Glomerular visceral epithelial cell (primary cell): ENCODE data around the gene GOLGA3.
"Not testable (repeated sequence)": the region's sequence is repeated elsewhere in the genome, so short reads cannot be mapped to it uniquely, and the experiment has no call there.

Experiments used
- DNase-seq: peaks from one replicate; pipeline ENCODE4 v3.0.0-alpha.2; 2016; ENCODE audit errors: extremely low spot score

Gene GOLGA3

DNA sequence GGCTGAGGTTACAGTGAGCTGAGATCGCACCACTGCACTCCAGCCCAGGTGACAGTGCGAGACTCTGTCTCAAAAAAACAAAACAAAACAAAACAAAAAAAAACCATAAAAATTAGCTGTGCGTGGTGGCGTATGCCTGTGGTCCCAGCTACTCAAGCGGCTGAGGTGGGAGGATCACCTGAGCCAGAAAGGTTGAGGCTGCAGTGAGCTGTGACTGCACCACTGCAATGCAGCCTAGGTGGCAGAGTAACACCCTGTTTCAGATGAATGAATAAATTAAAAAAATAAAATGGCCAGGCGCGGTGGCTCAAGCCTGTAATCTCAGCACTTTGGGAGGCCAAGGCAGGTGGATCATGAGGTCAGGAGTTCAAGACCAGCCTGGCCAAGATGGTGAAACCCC is 75.0 kb downstream of the GOLGA3 start:
- DNase-seq: not testable (repeated sequence)

DNA sequence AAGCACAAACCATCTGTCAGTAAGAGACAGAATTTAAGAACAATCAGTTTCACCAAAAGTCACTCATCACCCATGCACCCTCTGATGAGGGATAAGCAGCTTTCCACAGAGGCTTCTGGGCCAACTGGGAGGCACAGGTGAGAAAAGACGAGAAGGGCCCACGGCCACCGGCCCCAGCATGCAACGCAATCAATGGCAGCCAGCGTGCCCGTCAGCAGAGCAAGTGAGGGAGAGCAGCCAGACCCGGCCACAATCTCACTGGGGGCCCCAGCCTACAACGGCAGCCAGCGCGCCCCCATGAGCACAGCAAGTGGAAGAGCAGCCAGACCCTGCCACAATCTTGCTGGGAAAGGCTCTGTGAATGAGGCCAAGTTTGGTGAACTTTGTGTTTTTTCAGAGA is 80.3 kb downstream of the GOLGA3 start:
- DNase-seq: no peak

DNA sequence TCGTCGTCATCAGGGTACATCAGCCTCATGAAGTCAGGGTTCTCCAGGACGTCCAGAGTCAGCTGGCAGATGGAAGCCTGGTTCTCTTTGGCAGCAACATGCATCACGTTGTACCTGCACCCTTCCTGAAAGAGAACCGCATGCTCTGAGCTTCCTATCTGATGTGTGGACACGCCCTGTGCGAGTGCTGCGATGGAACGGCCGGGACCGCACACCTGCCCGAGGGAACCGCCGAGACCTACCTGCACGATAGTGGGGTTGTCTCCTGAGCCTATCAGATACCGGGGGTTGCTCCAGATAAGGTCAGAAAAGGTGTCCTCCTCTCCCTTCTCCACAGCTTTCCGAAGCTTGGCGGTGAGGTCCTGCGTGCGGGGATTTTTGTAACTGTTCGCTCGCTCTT is 80.8 kb downstream of the GOLGA3 start:
- DNase-seq: no peak

DNA sequence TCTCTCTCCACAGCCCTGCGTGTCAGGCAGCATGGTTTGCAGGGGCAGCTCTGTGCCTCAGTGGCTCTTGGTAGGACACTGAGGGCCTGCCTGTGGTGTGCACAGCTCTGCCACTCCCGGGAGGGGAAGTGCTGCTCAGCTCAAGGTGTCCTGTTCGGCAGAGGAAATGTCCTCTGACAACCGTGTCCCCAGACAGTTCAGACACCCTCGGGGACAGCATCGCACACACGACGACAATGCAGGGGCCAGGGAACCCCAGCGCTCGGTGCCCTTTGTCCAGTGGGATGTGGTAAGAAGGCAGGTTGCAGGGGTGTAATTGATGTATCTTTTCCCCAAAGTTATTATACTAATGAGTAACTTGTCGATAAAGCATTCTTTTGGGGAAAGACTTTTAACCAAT is 81.3 kb downstream of the GOLGA3 start:
- no peak for DNase-seq

DNA sequence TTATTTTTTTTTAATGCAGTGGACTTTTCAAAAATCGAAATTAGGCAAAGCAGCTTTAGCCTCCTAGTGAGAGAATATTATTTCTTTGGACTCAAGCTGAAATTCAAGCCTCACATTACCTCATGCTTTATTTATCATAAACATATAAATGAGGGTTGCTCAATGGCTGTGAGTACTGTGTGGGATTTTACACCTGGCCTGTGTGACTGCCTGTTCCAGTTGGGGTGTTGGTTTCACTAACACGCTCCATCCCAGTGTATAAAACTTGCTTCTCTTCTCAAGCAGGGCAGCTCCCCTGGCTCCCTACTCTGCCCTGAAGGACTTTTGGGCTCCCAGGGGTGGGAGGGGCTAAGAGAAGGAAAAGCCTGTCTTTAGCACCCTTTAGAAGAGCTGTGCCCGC is 82.1 kb downstream of the GOLGA3 start:
- DNase-seq: no peak

DNA sequence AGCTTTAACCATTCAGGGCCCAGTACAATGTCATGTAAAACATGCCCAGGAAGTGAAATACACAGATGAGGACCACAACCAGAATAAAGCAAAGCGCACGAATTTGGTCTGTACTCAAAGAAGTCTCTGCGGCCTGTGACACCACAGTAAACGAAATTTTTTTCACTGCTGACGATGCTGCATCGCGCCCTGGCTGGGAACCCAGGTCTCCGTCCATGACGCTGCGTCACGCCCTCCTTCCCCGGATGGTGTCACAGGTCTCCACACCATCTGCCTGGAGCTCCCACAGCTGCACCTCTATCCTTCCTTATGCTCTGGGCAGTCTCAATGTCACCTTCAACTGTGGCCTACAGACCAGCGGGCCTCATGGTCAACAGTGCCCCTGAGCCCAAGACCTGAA is 84.8 kb downstream of the GOLGA3 start:
- DNase-seq: no peak

DNA sequence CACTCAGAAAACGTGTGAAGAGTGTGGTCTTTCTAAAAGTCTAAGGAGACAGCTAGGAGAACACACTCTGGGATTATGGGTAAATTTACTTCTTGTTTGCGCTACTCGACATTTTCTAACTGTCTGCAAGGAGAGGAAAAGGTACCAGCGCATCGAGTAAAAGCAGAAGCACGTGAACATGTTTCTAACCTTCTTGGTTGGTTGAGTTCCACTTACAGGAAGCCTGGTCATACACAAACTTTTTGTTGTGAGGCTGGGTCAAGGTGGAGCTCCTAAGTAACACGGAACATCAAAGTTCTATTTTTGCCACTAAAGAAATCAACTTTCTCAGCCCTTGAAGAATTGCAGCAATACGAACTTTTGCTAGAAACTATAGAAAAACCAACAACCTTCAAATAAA is 87.0 kb downstream of the GOLGA3 start:
- DNase-seq: no peak

DNA sequence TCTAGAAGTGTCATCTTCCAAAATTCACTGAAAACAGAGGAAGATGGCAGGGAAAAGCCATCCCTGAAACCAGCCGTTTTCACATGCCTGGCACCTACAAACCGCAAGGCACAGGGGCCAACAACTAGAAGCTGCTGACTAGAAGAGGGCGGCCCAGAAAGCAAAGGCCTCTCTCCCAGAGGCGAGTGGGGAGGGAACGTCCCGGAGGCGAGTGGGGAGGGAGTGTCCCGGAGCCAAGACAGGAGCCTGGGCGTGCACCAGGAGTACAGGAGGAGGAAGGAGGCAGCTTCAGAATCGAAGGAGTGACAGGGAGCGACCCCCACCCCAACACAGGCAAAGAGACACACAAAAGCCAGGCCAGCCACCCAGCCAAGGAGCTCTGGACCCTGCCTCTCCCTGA is 88.0 kb downstream of the GOLGA3 start:
- DNase-seq: no peak

DNA sequence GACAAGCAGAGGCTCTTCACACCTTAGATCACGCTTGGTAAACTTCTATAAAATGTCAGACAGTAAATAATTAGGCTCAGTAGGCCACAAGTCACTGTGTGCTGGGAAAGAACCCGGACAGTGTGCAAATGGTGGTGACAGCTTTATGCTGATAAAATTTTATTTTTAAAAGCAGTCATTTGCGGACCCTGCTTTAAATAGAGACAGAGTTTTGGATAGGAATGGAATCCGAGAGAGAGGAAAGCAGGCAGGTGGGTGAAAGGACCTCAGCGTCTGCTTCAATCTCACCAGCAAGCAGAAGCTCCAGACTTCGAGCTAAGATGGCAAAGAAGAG is 88.4 kb downstream of the GOLGA3 start:
- DNase-seq: no peak

DNA sequence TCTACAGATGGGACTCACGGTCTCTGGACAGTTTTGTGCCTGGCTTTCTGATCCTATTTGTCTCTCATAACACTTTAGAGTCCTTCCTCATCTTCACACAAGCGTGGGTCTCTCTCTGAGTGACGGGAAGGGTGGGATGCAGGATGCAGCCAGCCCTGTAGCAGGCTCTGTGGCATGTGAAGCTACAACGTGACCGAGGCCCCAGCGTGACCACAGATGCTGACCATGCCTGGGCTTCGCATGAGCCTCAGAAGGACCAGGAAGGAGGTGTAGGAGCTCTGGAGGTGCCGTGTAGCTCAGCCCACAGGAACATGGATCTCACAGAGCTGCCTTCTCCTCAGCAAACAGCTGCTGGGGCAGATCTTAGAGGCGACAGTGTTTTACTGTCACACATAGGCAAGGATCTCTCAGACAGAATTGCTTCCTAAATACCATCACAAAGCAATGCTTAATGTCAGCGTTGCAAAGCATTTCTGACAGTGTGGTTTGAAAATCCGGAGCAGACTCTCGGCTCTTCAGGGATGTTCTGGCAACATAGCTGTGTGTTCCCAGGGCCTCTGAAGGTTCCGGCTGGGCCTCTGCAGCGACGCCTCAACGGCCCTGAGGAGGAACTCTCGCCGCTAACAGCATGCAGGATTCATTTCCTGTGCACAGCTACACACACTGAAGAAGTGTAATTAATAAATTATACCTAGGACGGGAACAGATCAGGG is 88.9 kb downstream of the GOLGA3 start:
- no peak for DNase-seq

DNA sequence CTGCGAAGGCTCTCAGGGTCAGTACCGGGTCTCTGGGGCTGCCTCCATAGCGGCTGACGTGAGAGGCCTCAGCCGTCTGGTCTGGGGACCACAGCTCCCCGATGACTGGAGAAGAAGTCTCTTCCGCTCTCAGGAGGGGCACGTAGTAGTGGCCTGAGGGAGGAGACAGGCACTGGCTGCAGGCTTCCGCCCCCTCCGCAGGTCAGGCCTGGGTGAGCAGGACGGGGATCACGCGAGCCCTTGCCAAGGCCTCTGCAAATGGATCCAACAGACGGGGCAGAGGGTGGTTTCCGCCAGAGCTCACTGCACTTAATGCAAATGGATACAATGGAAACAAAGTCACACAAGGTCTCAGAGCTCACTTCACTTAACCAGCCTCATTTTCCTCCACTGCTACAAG is 91.8 kb downstream of the GOLGA3 start:
- DNase-seq: no peak

DNA sequence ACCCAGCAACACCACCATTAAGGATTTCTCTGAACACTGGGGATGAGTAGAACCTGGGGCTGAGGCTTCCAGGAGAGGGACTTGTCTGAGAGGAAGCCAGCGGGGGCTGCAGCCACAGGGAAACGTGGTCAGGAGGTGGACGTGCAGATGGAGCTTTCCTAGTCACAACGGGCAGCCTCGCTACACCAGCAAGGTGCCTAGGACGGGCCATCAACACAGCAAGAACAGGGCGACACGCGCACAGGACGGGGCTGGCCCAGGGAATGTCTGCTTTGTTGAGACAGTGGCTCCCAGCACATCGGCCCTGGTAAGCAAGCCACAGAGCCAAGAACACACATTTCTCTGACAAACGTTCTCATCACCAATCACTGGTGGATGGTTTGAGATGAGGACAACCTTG is 92.3 kb downstream of the GOLGA3 start:
- DNase-seq: no peak

DNA sequence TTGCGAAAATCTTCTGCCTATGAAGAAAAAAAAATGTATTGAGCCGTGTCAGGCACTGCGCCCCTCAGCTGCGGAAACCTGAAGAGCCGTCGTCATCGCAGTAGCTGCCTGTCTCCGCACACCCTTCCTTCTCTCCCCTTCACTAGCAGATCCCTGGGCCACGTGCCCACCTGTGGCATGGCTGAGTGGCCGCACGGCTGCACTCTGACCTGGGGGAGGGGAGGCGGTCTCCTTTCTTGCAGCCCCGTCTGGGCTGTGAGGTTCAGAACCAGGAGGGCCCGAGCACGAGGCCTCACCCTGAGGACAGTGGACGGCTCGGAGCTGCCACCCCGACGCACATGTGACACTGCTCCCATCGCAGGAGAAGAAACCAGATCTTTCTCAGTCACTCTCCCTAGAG is 93.2 kb downstream of the GOLGA3 start:
- no peak for DNase-seq

DNA sequence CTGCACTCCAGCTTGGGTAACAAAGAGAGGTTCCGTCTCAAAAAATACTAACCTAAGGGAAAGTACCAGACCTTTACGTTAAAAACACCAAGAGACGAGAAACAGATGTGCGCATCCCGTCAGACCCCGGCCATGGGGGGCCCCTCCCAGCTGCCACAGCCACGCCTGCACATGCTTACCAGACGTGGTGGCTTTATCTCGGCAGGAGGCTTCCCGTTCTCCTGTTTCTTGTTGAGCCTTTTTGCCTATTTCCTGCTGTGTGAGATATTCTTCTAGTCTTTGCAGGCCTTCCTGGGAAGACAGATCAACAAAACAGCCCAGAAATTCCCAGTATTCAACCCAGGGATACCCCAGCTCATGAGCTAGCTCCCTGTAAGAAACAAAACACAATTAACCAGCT is 94.5 kb downstream of the GOLGA3 start:
- DNase-seq: no peak

DNA sequence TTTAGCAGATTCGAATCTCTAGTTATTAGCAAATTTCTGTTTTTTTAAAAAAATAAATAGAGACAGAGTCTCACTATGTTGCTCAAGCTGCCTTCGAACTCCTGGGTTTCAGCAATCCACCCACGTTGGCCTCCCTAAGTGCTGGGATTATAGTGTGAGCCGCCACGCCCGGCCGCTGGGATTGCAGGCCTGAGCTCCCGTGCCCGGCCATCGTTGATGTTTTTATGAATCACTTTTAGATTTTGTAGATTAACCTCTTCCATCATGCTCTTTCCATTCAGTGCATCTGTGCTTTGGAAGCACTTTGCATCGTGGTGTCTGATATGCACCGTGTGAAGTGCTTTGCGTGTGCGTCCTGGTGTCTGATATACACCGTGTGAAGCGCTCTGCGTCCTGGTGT is 97.1 kb downstream of the GOLGA3 start:
- no peak for DNase-seq

DNA sequence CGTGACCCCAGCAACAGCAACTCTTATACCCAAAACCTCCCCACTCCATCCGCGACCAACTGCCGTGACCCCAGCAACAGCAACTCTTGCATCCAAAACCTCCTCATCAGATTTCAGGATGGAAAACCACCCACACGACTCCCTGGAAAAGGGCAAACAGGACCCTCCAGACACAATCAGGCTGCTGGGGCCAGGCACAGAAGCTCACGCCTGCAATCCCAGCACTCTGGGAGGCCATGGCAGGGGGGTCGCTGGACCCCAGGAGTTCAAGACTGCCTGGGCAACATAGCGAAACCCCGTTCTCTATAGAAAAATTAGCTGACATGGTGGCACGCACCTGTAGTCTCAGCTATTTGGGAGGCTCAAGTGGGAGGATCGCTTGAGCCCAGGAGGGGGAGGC is 98.3 kb downstream of the GOLGA3 start:
- no peak for DNase-seq

DNA sequence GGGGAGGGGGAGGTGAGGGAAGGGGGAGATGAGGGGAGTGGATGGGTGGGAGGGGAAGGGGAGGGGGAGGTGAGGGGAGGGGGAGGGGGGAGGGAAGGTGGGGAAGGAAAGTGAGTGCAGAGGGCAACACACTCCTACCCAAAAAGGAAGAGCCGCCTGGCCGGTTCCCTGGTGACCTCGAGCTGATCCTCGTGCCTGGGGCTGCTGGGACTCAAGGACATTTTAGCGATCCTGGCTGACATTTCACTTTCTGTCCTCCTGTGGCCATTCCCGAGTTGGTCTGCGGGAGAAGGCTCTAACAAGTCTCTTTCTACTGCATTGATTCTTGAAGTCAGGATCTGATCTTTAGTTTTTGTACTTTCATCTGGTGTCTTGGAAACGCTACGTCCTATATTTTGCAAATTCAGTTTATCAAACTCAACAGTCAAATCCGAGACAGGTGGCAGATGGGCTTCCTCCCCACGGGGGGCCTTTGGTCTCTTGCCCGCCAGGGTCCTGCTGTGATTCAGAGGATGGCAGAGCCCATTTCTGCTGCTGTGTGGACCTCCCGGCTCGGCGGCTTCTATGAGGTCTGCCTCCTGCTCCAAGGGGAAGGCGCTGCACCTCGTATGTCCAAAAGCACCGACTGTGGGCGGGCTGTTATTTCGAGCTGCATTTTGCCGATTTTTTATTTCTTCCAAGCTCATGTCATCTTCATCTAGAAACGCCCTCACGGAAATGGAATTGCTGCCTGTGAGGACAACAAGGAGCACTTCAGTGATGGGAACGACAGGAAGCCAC is 98.9 kb downstream of the GOLGA3 start:
- DNase-seq: no peak

DNA sequence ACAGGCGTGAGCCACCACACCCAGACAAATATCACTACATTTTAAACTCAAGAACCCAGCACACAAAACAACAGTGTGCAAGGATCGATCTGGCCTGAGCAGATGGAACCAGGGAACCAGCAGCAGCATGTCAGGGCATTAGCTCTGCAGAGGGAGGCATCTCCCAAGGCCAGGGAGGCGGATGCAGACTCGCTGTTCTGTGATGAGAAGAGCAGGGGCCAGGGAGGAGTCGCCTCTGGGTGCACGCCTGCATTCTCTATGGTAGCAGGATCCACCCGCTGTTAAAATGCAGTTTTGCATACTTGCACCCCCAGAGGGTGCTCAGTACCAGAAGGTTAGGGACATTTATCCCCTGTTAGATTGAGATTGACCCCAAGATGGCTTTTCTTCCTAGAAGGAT is 100.2 kb downstream of the GOLGA3 start:
- DNase-seq: no peak

DNA sequence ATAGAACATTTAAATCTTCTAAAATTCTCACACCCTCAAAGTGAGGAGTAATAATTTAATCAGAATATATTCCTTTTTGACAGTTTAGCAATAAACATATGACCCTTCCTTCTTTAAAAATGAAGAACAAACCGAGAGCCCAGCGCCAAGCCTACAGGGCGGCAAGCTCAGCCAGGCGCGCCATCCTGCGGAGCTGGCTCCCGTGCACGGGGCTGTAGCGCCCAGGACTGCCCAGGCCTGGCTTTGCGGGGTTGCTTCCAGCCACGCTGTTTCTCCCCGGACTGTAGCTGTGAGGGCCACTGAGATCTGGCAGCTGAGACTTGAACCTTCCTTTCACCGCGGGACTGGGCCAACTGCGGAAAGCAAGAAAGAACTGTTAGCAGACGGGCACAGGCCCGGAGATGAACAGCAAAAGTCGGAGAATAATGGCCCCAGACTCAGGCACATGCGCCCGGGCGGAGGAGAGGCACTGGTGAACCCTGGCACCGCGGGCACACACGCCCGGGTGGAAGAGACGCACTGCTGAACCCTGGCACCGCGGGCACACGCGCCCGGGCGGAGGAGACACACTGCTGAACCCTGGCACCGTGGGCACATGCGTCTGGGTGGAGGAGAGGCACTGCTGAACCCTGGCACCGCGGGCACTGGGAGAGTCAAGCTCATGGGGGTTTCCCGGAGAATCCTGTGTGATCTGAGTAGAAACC is 101.4 kb downstream of the GOLGA3 start:
- no peak for DNase-seq

DNA sequence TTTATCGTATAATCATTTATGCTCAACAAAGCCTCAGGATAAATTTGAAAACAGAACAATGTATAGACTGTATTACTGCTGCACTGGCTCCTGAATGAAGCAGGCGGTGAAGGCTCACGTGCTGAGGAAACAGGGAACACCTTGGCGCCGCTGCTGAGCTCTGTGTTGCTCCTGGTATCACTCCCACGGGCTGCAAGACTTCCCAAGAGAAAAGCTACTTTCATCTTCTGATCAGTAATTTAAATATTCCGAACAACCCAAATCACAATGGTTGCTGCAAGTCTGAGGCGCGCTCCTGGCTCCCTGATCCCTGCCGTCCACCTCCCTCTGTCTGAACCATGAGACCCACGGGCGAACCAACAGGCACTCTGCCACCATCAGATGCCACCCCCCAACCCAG is 102.3 kb downstream of the GOLGA3 start:
- no peak for DNase-seq

DNA sequence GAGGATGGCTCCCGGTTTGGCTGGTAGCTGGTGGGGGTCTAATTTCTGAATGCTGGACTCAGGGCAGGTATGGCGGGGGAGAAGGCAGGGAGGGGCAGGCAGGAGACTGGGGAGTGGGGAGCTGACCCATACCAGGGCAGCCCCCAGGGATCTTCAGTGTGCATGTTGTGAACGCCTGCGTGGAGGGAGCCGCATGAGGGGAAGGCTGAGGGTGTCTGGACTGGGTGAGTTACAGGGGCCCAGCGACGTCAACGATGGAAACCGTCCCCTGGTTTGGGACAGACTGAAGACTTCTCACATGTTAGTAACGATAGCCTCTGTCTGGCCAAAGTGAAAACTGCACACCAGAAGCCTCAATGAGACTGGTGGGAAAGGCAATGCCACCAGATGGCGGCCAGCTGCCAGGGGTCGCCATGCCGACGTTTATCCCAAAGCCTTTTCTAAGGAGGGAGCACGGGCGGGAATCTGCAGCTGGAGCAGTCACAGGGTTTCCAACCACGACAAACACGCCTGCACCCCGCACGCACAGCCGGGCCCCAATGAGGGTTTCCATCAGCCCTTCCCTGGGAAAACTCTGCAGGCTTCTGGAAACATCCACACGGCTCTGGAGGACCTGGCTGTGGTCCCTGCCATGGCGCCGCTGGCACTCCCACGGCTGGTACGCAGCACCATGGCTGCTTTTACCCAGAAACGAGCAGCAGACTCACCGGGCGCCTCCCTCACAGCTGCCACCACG is 104.0 kb downstream of the GOLGA3 start:
- DNase-seq: no peak

DNA sequence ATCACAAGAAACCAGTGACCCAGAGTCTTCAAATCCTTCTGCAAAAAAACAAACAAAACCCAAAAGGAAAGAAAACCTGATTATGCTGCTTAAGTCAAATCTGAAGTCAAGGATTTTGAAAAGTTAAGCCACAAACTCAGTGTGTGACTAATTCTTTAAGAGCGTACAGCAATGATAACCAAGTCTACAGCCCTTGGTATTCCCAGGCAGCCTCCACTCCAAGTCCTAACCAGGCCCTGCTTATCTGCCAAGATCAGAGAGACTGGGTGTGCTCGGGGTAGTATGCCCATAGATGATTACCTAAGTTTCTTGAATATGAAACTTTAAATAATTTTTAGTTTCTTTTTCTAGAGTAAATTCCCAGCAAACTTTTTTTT is 104.9 kb downstream of the GOLGA3 start:
- DNase-seq: no peak
